Measurements from ENCODE around the gene C3orf18. TPM values are rescaled to one million over a fixed set of nuclear protein-coding genes. Genes with fewer than 3 reads are reported as not detected.

Gene C3orf18
- total RNA-seq, 1 donor from 2014 or later, result 13.0 TPM

DNA sequence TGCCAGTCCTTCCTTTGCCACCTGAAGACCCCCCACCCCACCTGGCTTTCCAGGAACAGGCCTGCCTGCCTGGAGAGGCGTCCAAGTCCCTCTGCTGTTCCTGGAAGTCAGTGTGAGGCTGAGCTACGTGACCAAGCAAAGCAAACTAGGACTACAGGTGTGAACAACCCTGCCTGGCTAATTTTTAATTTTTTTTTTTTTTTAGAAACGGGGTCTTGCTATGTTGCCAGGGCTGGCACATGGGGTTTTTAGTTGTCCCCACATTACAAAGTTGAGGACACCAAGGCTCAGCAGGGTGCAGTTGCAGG, 19.2 kb upstream of the C3orf18 start:
- Mint-ChIP-seq H3K4me3 (ENCODE audit: unreplicated experiment) (no peak overlapping the region), H3K27me3 (ENCODE audit: unreplicated experiment) (no peaks in the 10 kb centered on the region), H3K36me3 (ENCODE audit: unreplicated experiment) (no peaks in the 10 kb centered on the region), H3K9me3 (ENCODE audit: unreplicated experiment) (peaks cover 1% of the 10 kb centered on the region), H3K27ac (ENCODE audit: unreplicated experiment) (no peak overlapping the region), H3K4me1 (ENCODE audit: low read depth, unreplicated experiment) (peaks cover 4% of the 10 kb centered on the region)
- no peak for DNase-seq
- TF ChIP-seq, protein P1, sequence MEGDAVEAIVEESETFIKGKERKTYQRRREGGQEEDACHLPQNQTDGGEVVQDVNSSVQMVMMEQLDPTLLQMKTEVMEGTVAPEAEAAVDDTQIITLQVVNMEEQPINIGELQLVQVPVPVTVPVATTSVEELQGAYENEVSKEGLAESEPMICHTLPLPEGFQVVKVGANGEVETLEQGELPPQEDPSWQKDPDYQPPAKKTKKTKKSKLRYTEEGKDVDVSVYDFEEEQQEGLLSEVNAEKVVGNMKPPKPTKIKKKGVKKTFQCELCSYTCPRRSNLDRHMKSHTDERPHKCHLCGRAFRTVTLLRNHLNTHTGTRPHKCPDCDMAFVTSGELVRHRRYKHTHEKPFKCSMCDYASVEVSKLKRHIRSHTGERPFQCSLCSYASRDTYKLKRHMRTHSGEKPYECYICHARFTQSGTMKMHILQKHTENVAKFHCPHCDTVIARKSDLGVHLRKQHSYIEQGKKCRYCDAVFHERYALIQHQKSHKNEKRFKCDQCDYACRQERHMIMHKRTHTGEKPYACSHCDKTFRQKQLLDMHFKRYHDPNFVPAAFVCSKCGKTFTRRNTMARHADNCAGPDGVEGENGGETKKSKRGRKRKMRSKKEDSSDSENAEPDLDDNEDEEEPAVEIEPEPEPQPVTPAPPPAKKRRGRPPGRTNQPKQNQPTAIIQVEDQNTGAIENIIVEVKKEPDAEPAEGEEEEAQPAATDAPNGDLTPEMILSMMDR (IDR thresholded peaks at IDR 0.05; ENCODE audit: partially characterized antibody, unreplicated experiment), result no peak

DNA sequence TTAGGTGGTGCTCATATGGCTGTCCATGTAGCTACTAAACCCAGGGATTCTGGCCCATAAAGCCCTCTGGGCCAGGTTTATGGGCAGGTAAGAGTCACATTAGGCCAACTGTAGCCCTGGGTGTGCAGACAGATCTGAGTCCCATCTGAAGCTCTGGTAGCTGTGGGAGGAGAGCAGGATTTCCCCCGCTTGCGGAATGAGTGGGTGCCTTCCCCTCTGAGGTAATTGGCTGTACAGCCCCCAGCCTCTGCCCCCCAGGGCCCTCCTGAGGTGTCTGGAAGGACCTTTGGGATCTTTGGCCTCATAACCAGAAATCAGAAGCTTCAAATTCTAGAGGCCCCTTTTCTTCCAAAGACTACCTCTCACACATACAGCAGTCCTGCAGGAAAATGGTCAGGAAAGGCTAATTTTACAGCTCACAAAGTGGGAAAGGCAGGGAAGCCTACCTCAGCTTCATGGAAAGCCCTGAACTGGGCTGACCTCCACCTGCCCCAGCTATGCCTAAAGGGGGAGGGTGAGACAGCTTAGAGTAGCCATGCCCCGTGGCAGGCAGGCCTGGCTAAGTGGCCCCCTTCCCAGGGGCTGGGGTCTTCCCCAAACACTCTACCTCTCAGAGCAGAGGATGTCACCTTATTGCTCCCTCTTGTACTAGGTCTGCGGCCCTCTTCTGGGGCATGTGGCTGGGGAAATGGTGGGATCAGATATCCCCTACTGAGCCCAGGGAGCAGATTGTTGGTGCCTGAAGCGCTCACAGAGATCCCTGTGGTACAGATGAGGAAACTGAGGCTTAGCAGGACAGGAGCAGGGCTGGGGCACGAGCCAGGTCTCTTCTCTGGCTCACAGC, 18.6 kb upstream of the C3orf18 start:
- no peak overlapping the region for H3K4me3 Mint-ChIP-seq (ENCODE audit: unreplicated experiment)
- peaks cover 4% of the 10 kb centered on the region for H3K4me1 Mint-ChIP-seq (ENCODE audit: low read depth, unreplicated experiment)
- peaks cover 1% of the 10 kb centered on the region for H3K9me3 Mint-ChIP-seq (ENCODE audit: unreplicated experiment)
- DNase-seq, result no peak
- H3K36me3 Mint-ChIP-seq (ENCODE audit: unreplicated experiment), result no peaks in the 10 kb centered on the region
- TF ChIP-seq, protein P1 (IDR thresholded peaks at IDR 0.05; ENCODE audit: partially characterized antibody, unreplicated experiment), result no peak
- no peaks in the 10 kb centered on the region for H3K27me3 Mint-ChIP-seq (ENCODE audit: unreplicated experiment)
- H3K27ac Mint-ChIP-seq (ENCODE audit: unreplicated experiment), result no peak overlapping the region

DNA sequence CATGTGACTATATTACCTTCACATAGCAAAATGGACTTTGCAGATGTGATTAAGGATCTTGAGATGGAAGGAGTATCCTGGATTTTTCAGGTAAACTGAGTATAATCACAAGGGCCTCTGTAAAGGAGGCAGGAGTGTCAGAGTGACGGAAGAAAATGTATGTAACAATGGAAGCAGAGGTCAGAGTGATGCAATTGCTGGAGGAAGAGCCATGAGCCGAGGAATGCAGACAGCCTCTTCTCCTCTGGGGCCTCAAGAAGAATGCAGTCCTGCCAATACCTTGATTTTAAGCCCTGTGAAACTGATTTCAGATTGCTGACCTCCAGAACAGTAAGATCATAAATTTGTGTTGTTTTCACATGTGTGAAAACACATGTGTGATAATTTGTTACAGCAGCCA, 16.8 kb upstream of the C3orf18 start:
- TF ChIP-seq, protein P1 (IDR thresholded peaks at IDR 0.05; ENCODE audit: partially characterized antibody, unreplicated experiment), result no peak

DNA sequence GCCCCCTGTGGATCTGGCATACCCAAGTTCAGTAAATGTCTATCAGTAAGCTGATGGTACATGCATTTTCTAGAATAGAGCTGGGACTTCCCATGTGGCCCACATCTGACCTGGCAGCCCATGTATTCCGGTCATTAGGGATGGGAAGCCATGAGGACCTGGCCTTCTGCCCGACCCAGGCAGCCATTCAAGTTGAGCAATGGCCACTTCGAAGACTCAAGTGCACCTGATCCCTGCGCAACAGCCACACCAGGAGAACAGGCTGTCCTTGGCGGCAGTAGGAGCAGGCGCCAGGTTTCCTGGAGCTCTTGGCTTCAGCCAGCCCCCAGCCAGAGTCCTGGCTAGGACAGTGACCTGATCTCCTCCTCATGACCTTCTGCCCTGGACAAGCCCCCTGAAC, 16.4 kb upstream of the C3orf18 start:
- Mint-ChIP-seq H3K4me1 (ENCODE audit: low read depth, unreplicated experiment) (peaks cover 2% of the 10 kb centered on the region), H3K36me3 (ENCODE audit: unreplicated experiment) (no peaks in the 10 kb centered on the region), H3K9me3 (ENCODE audit: unreplicated experiment) (peaks cover 1% of the 10 kb centered on the region), H3K27me3 (ENCODE audit: unreplicated experiment) (no peaks in the 10 kb centered on the region), H3K27ac (ENCODE audit: unreplicated experiment) (no peak overlapping the region), H3K4me3 (ENCODE audit: unreplicated experiment) (no peak overlapping the region)
- DNase-seq, result no peak
- TF ChIP-seq, protein P1 (IDR thresholded peaks at IDR 0.05; ENCODE audit: partially characterized antibody, unreplicated experiment), result no peak

More for the DNA sequence above, 16.8 kb upstream of the C3orf18 start:
- DNase-seq, result no peak
- no peaks in the 10 kb centered on the region for H3K36me3 Mint-ChIP-seq (ENCODE audit: unreplicated experiment)
- H3K4me3 Mint-ChIP-seq (ENCODE audit: unreplicated experiment), result no peak overlapping the region
- H3K27me3 Mint-ChIP-seq (ENCODE audit: unreplicated experiment), result no peaks in the 10 kb centered on the region
- peaks cover 2% of the 10 kb centered on the region for H3K4me1 Mint-ChIP-seq (ENCODE audit: low read depth, unreplicated experiment)
- no peak overlapping the region for H3K27ac Mint-ChIP-seq (ENCODE audit: unreplicated experiment)
- H3K9me3 Mint-ChIP-seq (ENCODE audit: unreplicated experiment), result peaks cover 1% of the 10 kb centered on the region

DNA sequence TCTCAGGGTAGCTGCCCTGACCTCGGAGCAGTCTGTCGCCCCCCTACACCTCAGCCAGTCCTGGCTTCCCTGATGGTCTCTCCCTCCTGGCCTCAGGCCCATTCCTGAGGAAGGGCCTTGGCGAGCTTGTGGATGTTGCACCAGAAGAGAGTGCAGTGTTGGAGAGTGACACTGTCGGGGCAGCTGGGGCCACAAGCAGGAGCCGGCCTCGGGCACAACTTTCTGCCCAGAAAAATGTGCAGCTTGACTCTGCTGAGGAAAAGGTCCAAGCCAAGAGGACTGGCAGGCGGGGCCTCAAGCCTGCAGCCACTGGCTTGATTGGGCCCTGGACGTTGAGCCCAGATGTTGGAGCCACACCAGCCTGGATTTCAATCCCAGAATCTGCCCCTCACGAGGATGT, 14.5 kb upstream of the C3orf18 start:
- H3K4me3 Mint-ChIP-seq (ENCODE audit: unreplicated experiment), result no peak overlapping the region
- no peak overlapping the region for H3K27ac Mint-ChIP-seq (ENCODE audit: unreplicated experiment)
- TF ChIP-seq, protein P1 (IDR thresholded peaks at IDR 0.05; ENCODE audit: partially characterized antibody, unreplicated experiment), result no peak
- no peak for DNase-seq
- H3K4me1 Mint-ChIP-seq (ENCODE audit: low read depth, unreplicated experiment), result no peaks in the 10 kb centered on the region
- H3K36me3 Mint-ChIP-seq (ENCODE audit: unreplicated experiment), result no peaks in the 10 kb centered on the region
- no peaks in the 10 kb centered on the region for H3K9me3 Mint-ChIP-seq (ENCODE audit: unreplicated experiment)
- H3K27me3 Mint-ChIP-seq (ENCODE audit: unreplicated experiment), result no peaks in the 10 kb centered on the region

Data from glutamatergic neuron (in vitro differentiated cells).